ENCODE measurements around the gene SRP54.

- no peak for TF ChIP-seq ZNF138 (CRISPR knock-in tag; conservative IDR thresholded peaks at IDR 0.05)
- no peak for TF ChIP-seq USF2 (CRISPR knock-in tag; IDR thresholded peaks at IDR 0.05)
- no peak for TF ChIP-seq CTCF (IDR thresholded peaks at IDR 0.05)
- TF ChIP-seq ZBTB21 (CRISPR knock-in tag; IDR thresholded peaks at IDR 0.05; ENCODE audit: borderline replicate concordance): no peak
- TF ChIP-seq IRF1 (CRISPR knock-in tag; IDR thresholded peaks at IDR 0.05): no peak
- no peak for TF ChIP-seq SMAD3 (CRISPR knock-in tag; IDR thresholded peaks at IDR 0.05; ENCODE audit: borderline replicate concordance)
- no peak for TF ChIP-seq USF1 (CRISPR knock-in tag; IDR thresholded peaks at IDR 0.05)
- TF ChIP-seq MXD4 (CRISPR knock-in tag; IDR thresholded peaks at IDR 0.05; ENCODE audit: borderline replicate concordance): no peak
- no peak for TF ChIP-seq MAX (CRISPR knock-in tag; IDR thresholded peaks at IDR 0.05)
- TF ChIP-seq NFYB (CRISPR knock-in tag; conservative IDR thresholded peaks at IDR 0.05; ENCODE audit: low read depth): no peak
- TF ChIP-seq ZNF317 (CRISPR knock-in tag; IDR thresholded peaks at IDR 0.05; ENCODE audit: borderline replicate concordance, low read depth): no peak
- no peak for TF ChIP-seq ZBTB43 (CRISPR knock-in tag; IDR thresholded peaks at IDR 0.05)
- no peak for TF ChIP-seq JUN (CRISPR knock-in tag; IDR thresholded peaks at IDR 0.05)
Observed at GRCh38 chr14:35078082-35078481, 95.3 kb downstream of the SRP54 start.
